Measurements from ENCODE around the gene CELF1.

- TF ChIP-seq EZH2phosphoT487 (IDR thresholded peaks at IDR 0.05) (no peak), EZH2 (IDR thresholded peaks at IDR 0.05) (no peak)
- TF ChIP-seq, protein P1, sequence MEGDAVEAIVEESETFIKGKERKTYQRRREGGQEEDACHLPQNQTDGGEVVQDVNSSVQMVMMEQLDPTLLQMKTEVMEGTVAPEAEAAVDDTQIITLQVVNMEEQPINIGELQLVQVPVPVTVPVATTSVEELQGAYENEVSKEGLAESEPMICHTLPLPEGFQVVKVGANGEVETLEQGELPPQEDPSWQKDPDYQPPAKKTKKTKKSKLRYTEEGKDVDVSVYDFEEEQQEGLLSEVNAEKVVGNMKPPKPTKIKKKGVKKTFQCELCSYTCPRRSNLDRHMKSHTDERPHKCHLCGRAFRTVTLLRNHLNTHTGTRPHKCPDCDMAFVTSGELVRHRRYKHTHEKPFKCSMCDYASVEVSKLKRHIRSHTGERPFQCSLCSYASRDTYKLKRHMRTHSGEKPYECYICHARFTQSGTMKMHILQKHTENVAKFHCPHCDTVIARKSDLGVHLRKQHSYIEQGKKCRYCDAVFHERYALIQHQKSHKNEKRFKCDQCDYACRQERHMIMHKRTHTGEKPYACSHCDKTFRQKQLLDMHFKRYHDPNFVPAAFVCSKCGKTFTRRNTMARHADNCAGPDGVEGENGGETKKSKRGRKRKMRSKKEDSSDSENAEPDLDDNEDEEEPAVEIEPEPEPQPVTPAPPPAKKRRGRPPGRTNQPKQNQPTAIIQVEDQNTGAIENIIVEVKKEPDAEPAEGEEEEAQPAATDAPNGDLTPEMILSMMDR (IDR thresholded peaks at IDR 0.05), result no peak
Measured at GRCh38 chr11:47514825-47515647, 37.9 kb downstream of the CELF1 start.

Measured in neural progenitor cell (in vitro differentiated cells).